ENCODE data around the gene FLAD1.

Gene FLAD1

GRCh38 chr1:155004352-155005075 lies 21.4 kb downstream of the FLAD1 start:
- no peak for DNase-seq (ENCODE audit: low read depth)

GRCh38 chr1:155005076-155006011 lies 22.2 kb downstream of the FLAD1 start:
- no peak for DNase-seq (ENCODE audit: low read depth)

- DNase-seq (ENCODE audit: low read depth): no peak
Measured at GRCh38 chr1:155006601-155007101, 23.5 kb downstream of the FLAD1 start.

- no peak for DNase-seq (ENCODE audit: low read depth)
Measured at GRCh38 chr1:155007251-155007828, 24.2 kb downstream of the FLAD1 start.

- DNase-seq (ENCODE audit: low read depth): no peak
Measured at GRCh38 chr1:155008015-155008941, 25.1 kb downstream of the FLAD1 start.

- no peak for DNase-seq (ENCODE audit: low read depth)
Measured at GRCh38 chr1:155009221-155009711, 26.1 kb downstream of the FLAD1 start.

- DNase-seq (ENCODE audit: low read depth): no peak
Measured at GRCh38 chr1:155009742-155010141, 26.6 kb downstream of the FLAD1 start.

GRCh38 chr1:155010211-155010918 lies 27.2 kb downstream of the FLAD1 start:
- no peak for DNase-seq (ENCODE audit: low read depth)

- no peak for DNase-seq (ENCODE audit: low read depth)
Measured at GRCh38 chr1:155011004-155011416, 27.9 kb downstream of the FLAD1 start.

GRCh38 chr1:155011437-155012025 lies 28.4 kb downstream of the FLAD1 start:
- DNase-seq (ENCODE audit: low read depth): no peak

- no peak for DNase-seq (ENCODE audit: low read depth)
Measured at GRCh38 chr1:155012026-155012546, 28.9 kb downstream of the FLAD1 start.

GRCh38 chr1:155012776-155013602 lies 29.8 kb downstream of the FLAD1 start:
- no peak for DNase-seq (ENCODE audit: low read depth)

GRCh38 chr1:155013632-155014031 lies 30.5 kb downstream of the FLAD1 start:
- DNase-seq (ENCODE audit: low read depth): peak; percentile 48

GRCh38 chr1:155014709-155015508 lies 31.8 kb downstream of the FLAD1 start:
- no peak for DNase-seq (ENCODE audit: low read depth)

- no peak for DNase-seq (ENCODE audit: low read depth)
Measured at GRCh38 chr1:155015527-155016230, 32.5 kb downstream of the FLAD1 start.

GRCh38 chr1:155016231-155016831 lies 33.2 kb downstream of the FLAD1 start:
- no peak for DNase-seq (ENCODE audit: low read depth)
